Measurements from ENCODE around the gene RPS6KC1. TPM values are rescaled to one million over a fixed set of nuclear protein-coding genes. Genes with fewer than 3 reads are reported as not detected.

RPS6KC1 gene
- total RNA-seq, 1 experiment from 2014 or later: 16.9 TPM

DNA sequence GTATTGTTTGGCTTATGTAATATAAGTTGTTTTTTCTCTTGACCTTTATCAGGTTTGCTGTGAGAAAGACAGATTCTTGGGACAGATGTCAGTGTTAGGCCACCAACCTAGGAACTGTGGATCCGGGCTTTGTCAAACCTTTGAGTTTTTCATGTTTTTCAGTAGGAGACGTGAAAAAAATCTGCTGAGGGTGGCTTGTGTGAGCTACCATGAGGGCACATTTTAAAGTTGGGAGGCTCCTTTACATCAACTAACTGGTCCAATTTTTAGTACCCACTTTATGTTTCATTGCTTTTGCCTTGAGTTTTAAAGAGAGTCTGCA is 801 bp downstream of the RPS6KC1 start:
- H3K27ac ChIP-seq (ENCODE audit: insufficient read length, low read depth, low read length): no peak overlapping the region
- Mint-ChIP-seq H3K27me3 (ENCODE audit: low read depth) (no peaks in the 10 kb centered on the region), H3K4me3 (peak overlapping the region; percentile 96), H3K36me3 (ENCODE audit: insufficient read depth in 1 of 3, low read depth in 3 of 3) (peaks cover 2 to 9% (median 7%) of the 10 kb centered on the region in 3 experiments; a peak in 4 of 7 replicates), H3K9me3 (peaks cover 4 to 10% of the 10 kb centered on the region in 2 experiments; a peak in 3 of 5 replicates), H3K27ac (no peak overlapping the region), H3K4me1 (peaks cover 34 to 37% of the 10 kb centered on the region in 2 experiments)
- H3K18ac ChIP-seq (ENCODE audit: insufficient read length, low read depth, low read length): no peak overlapping the region
- no peak overlapping the region for H3K4ac ChIP-seq (ENCODE audit: low read depth, low read length)
- H2BK5ac ChIP-seq (ENCODE audit: insufficient read length, low read length): no peak overlapping the region
- H4K91ac ChIP-seq (ENCODE audit: insufficient read length, low read depth, low read length): no peak overlapping the region
- no peaks in the 10 kb centered on the region for H3K27me3 ChIP-seq (ENCODE audit: insufficient read depth, low read length)
- no CpG with 5 or more reads among the region's 2 CpGs for WGBS (ENCODE audit: extremely low coverage, insufficient read length, low lambda C conversion rate)
- no peak for DNase-seq
- no peaks in the 10 kb centered on the region for H3K4me1 ChIP-seq (ENCODE audit: insufficient read depth, low read length)
- H2AFZ ChIP-seq (ENCODE audit: low read length): no peak overlapping the region
- H3K9ac ChIP-seq (ENCODE audit: extremely low read depth, insufficient read length, low read length): peak overlapping the region; percentile 39
- no peak overlapping the region for H2BK20ac ChIP-seq (ENCODE audit: low read depth, low read length, poor library complexity, severe bottlenecking)
- H3K9me3 ChIP-seq (ENCODE audit: control insufficient read depth, low read depth, low read length): no peaks in the 10 kb centered on the region
- TF ChIP-seq, protein P1, sequence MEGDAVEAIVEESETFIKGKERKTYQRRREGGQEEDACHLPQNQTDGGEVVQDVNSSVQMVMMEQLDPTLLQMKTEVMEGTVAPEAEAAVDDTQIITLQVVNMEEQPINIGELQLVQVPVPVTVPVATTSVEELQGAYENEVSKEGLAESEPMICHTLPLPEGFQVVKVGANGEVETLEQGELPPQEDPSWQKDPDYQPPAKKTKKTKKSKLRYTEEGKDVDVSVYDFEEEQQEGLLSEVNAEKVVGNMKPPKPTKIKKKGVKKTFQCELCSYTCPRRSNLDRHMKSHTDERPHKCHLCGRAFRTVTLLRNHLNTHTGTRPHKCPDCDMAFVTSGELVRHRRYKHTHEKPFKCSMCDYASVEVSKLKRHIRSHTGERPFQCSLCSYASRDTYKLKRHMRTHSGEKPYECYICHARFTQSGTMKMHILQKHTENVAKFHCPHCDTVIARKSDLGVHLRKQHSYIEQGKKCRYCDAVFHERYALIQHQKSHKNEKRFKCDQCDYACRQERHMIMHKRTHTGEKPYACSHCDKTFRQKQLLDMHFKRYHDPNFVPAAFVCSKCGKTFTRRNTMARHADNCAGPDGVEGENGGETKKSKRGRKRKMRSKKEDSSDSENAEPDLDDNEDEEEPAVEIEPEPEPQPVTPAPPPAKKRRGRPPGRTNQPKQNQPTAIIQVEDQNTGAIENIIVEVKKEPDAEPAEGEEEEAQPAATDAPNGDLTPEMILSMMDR (conservative IDR thresholded peaks at IDR 0.05): no peak
- no peak overlapping the region for H3T11ph ChIP-seq (ENCODE audit: low read length)
- no peak overlapping the region for H3K56ac ChIP-seq (ENCODE audit: insufficient read length, low read depth, low read length)
- no peak overlapping the region for H2BK120ac ChIP-seq (ENCODE audit: low read depth, low read length, poor library complexity, severe bottlenecking)
- H3K14ac ChIP-seq (ENCODE audit: insufficient read depth, low read length): no peak overlapping the region
- H3K23ac ChIP-seq (ENCODE audit: insufficient read length, low read depth, low read length): no peak overlapping the region
- H4K5ac ChIP-seq (ENCODE audit: insufficient read length, low read depth, low read length): no peak overlapping the region
- peak overlapping the region; percentile 45 for H3K4me2 ChIP-seq (ENCODE audit: insufficient read depth, insufficient read length, low read length)
- H3K79me2 ChIP-seq (ENCODE audit: insufficient read depth, low read length): peaks cover 2% of the 10 kb centered on the region; the same call in 1 of the 2 replicates
- no peak overlapping the region for H4K8ac ChIP-seq (replicated peaks; ENCODE audit: insufficient read length, low read depth, low read length)
- no peak overlapping the region for H2BK12ac ChIP-seq (ENCODE audit: insufficient read length, low read depth, low read length)
- H3K79me1 ChIP-seq (ENCODE audit: insufficient read depth, low read depth, low read length, poor library complexity, severe bottlenecking): peaks cover 4% of the 10 kb centered on the region
- H3K23me2 ChIP-seq (ENCODE audit: insufficient read length, low read depth, low read length, poor library complexity, severe bottlenecking): no peaks in the 10 kb centered on the region
- H4K20me1 ChIP-seq (ENCODE audit: control insufficient read depth, insufficient read depth, insufficient read length): no peaks in the 10 kb centered on the region
- H2AK5ac ChIP-seq (ENCODE audit: insufficient read length, low read length): no peak overlapping the region
- H2BK15ac ChIP-seq (ENCODE audit: low read depth, low read length): no peak overlapping the region

All from H9 (cell line).